ENCODE measurements around the gene CAPN1. TPM values are rescaled to one million over a fixed set of nuclear protein-coding genes. Genes with fewer than 3 reads are reported as not detected.

Gene CAPN1
- polyA plus RNA-seq, 1 of the 3 experiments (the other 2 are of a cell fraction) = 92.2 TPM

- H3K36me3 ChIP-seq (replicated peaks in 1 of 2; ENCODE audit: control insufficient read depth in 1 of 2, insufficient read depth in 2 of 2, low read length in 1 of 2) = peaks cover 17 to 46% of the 10 kb centered on the region in 2 experiments
- DNase-seq = no peak
- H3K9me3 ChIP-seq = no peaks in the 10 kb centered on the region
- no peaks in the 10 kb centered on the region for H3F3A ChIP-seq (replicated peaks; ENCODE audit: insufficient read depth)
- 93% methylated on average over 13 of the region's 13 CpGs for WGBS (ENCODE audit: low lambda C conversion rate)
- H3K79me2 ChIP-seq (ENCODE audit: insufficient read depth) = no peaks in the 10 kb centered on the region
- H3K27me3 ChIP-seq (ENCODE audit: insufficient read depth) = no peaks in the 10 kb centered on the region
- TF ChIP-seq REST (IDR thresholded peaks at IDR 0.05; ENCODE audit: low read depth, low read length) = no peak
- TF ChIP-seq GATA2 (CRISPR knock-in tag; IDR thresholded peaks at IDR 0.05) = no peak
- TF ChIP-seq USF1 (IDR thresholded peaks at IDR 0.05; ENCODE audit: borderline replicate concordance, low read depth) = no peak
- TF ChIP-seq MXI1 (IDR thresholded peaks at IDR 0.05; ENCODE audit: low read depth, low read length) = no peak
- no peak for TF ChIP-seq RXRA (IDR thresholded peaks at IDR 0.05; ENCODE audit: borderline replicate concordance, low read depth)
- no peak for TF ChIP-seq RAD21 (IDR thresholded peaks at IDR 0.05; ENCODE audit: low read length)
- TF ChIP-seq CTCF (IDR thresholded peaks at IDR 0.05) = no peak
- no peak for TF ChIP-seq POLR2AphosphoS5 (IDR thresholded peaks at IDR 0.05; ENCODE audit: low read depth, low read length)
- no peak for TF ChIP-seq EP300 (IDR thresholded peaks at IDR 0.05; ENCODE audit: borderline replicate concordance in 1 of 2, low read depth in 1 of 2, low read length in 1 of 2)
- TF ChIP-seq TEAD4 (IDR thresholded peaks at IDR 0.05; ENCODE audit: borderline replicate concordance, insufficient read depth) = no peak
- no peaks in the 10 kb centered on the region for H3K4me1 ChIP-seq (ENCODE audit: control insufficient read depth in 1 of 2, insufficient read depth in 2 of 2, low read depth in 1 of 2, low read length in 1 of 2)
- no peaks in the 10 kb centered on the region for H4K20me1 ChIP-seq (ENCODE audit: insufficient read depth)
- no peak overlapping the region for H3K4me2 ChIP-seq
- H2AFZ ChIP-seq (ENCODE audit: low read depth) = no peak overlapping the region
- H3K9me2 ChIP-seq = no peaks in the 10 kb centered on the region
- no peak overlapping the region for H3K4me3 ChIP-seq (ENCODE audit: low read depth in 2 of 2, low read length in 1 of 2)
- no peak overlapping the region for H3K27ac ChIP-seq (ENCODE audit: low read depth in 2 of 2, low read length in 1 of 2)
- POLR2A ChIA-PET = interaction anchor here (1.1 kb wide), 1 partner anchor 9 kb away, joined by 3 read pairs; no protein-coding TSS in a partner anchor
- no peak overlapping the region for H3K9ac ChIP-seq
- CTCF ChIA-PET = interaction anchor here (1.0 to 2.0 kb wide), 3 partner anchors 10 to 121 kb away, joined by 4 to 10 read pairs (median 5); partner anchors contain the start of gene CDC42EP2
These were observed 27.3 kb downstream of the CAPN1 start for GRCh38 chr11:65208785-65209710.
